Activated CD8-positive, alpha-beta memory T cell treated with anti-CD3 and anti-CD28 coated beads, Interleukin-2, amount 50 U/mL, for 48 hours (primary cell): Measurements from ENCODE around the gene RRM2.

ENCODE experiments used
- DNase-seq: peaks from one replicate; pipeline ENCODE4 v3.0.0-alpha.2; 2020

Gene RRM2

DNA sequence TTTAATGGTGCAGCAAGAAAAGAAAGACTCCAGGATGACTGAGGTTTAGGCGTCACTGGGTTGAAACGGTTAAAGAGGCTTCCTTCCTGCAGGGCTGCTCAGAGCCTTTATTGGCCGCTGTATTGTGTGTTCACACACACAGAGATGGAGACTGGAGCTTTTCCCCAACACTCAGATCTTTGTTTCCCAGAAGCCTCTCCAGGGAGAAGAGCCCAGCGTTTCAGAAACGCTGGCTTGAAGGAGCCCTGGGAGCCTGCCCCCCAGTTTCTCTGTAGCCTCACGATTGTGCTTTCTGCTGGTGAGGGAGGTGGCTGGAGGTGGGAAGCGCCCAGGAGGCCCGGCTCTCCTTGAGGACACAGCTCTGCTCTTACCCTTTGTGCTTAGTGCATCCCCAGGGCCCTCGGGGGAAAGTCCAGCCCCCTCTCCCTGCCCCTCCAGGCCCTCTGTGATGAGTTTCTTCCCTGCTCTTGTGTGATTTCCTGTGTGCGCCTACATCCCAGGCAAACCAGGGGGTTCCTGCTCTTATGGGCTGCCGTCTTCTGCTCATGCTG, 37.1 kb downstream of the RRM2 start:
- DNase-seq, result no peak

DNA sequence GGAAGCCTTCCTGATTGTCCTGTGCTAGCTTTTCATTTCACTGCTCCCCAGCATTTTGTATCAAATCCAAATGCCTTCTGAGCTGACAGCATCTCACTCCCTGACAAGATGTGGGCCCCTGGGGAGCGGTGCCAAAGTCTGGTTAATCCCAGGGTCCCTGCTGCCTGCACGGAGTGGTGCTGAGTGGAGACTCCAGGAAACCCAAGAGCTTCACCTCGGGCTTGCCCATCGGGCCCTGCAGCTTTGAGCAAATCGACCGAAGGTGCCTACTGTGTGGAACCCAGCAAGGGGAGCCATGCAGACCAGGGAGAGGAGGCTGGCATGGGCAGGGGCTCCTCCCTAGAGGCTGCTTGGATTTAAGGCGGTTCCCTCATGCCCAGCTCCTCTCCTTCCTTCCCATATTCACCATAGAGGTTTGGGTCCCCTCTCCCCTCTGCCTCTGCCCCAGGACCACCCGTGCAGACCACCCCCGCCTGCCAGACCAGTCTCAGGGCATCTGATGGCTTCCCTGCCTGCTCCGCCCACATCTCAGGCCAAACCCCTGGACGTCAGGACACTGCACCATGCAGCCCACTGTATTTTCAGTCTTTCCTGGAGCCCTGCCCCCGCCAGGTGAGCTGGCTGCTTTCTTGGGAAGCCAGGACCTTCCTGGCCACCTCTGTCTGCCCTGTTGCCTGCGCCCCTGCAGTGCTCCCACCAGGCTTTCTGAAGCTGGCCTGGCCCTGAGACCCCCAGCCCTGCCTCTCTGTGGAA, 37.8 kb downstream of the RRM2 start:
- DNase-seq, result no peak

- DNase-seq, result no peak
These were observed 38.8 kb downstream of the RRM2 start for GRCh38 chr2:10161206-10161931.

GRCh38 chr2:10161961-10162441, 39.5 kb downstream of the RRM2 start:
- DNase-seq, result no peak

- DNase-seq, result no peak
These were observed 40.3 kb downstream of the RRM2 start for GRCh38 chr2:10162586-10163497.

GRCh38 chr2:10163498-10164486, 41.3 kb downstream of the RRM2 start:
- no peak for DNase-seq

- no peak for DNase-seq
These were observed 42.1 kb downstream of the RRM2 start for GRCh38 chr2:10164601-10165000.

DNA sequence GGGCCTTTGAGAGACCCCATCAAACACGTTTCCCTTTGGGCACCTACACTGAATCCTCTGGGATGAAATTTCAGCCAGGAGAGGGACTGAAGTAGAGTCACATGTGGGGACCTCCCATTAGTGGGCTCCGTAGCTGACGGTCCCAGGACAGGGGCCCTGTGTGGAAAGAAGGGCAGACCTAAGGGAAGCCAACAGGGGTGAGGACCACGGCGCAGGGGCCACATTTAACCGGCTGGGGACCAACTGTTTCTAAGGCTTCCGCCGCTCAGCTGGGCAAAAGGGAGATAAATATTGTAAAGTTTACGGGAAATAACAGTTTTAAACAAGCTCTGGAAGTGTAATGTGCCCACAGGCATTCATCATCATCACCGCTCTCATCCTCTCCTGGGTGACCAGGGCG, 42.7 kb downstream of the RRM2 start:
- DNase-seq, result no peak

DNA sequence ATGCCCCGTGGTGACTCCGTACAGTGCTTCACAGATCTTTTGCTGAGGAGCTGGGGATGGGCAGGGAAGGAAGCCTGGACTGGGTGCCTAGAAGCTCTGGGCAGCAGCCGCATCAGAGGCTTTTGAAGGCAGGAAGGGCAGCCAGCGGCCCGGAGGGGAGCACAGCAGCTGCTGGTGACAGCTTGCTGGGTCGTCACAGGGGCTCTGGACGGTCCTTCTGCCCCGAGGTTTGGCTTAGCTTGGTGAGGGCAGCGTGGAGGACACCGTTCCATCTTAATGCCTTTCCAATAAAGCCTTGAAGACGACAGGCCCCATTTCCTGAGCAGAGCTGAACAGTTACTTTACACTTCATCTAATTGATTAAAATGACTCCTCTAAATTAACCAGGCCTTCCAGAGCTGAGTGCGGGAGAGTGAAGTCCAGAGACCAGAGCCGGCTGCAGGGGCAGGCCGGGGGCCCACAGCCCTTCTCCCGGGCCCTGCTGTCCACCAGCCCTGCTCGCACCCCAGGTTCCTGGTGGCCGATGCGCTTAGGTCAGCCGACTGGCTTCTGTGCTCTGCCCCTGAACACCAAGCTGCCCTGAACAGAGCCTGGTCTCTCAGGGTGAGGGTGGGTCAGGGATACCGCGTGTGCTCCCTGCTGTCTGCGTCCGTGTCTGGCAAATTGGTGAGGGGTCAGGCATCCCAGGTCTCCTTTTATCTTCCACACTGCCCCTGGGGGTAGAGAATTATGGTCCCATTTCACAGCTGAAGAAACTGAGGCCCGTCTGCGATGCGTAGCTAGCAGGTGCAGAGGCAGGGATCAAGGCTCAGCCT, 43.5 kb downstream of the RRM2 start:
- no peak for DNase-seq

- DNase-seq, result no peak
These were observed 44.2 kb downstream of the RRM2 start for GRCh38 chr2:10166676-10167292.

DNA sequence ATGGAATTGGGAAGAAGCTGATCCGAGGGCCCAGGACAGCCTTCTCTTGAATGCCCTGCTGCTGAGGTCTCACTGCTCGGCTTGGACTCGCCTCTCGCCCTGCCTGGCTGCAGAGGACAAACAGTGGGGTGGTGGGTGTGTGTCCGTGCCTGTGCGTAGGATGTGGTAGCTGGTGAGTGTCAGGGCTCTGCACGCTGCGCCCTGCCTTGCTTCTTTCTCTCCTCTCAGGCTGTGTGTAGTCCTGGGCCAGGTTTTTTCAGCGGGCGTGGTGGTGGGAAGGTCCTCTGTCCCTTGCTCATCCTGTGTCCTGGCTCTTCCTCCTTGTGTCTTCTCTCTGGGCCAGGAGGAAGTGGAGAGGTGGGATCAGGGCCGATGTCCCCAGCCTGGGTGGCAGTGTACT, 44.8 kb downstream of the RRM2 start:
- DNase-seq, result no peak

DNA sequence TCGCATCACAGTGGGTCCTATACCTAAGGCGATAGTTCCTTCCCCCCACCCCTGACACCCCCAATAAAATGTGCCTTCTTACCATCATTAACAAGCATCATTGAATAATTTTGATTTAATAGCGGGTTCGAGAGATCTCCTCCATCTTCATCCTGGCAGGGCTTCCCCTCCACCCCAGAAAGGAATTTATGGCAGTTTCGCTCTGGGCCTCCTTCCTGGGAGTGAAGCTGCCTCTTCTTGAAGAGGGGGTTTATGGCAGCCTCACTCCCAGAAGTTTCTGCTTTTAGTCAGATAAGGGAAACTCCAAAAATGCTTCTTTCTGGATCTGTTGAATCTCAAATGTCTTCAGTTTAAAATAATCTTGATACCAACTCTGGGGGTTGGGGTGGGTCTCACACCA, 45.7 kb downstream of the RRM2 start:
- no peak for DNase-seq

DNA sequence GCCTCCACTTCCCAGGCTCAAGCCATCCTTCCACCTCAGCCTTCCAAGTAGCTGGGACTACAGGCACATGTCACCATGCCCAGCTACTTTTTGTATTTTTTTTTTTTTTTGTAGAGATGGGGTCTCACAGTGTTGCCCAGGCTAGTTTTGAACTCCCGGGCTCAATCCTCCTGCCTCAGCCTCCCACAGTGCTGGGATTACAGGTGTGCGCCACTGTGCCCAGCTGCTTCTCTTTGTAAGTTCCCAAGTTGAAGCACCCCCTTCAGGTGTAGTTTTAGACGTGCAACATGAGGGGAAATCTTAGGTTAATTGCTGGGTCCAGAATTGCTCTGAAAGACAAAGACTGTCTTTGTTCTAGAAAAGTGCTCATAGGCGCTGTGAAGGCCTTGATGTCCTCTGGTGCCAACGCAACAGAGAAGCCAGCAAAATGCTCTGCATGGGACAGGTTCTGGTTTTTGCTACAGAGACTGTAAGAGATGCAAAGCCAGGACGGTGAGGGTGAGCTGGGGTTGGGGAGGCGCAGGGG, 46.6 kb downstream of the RRM2 start:
- no peak for DNase-seq

- no peak for DNase-seq
These were observed 47.0 kb downstream of the RRM2 start for GRCh38 chr2:10169581-10169980.

DNA sequence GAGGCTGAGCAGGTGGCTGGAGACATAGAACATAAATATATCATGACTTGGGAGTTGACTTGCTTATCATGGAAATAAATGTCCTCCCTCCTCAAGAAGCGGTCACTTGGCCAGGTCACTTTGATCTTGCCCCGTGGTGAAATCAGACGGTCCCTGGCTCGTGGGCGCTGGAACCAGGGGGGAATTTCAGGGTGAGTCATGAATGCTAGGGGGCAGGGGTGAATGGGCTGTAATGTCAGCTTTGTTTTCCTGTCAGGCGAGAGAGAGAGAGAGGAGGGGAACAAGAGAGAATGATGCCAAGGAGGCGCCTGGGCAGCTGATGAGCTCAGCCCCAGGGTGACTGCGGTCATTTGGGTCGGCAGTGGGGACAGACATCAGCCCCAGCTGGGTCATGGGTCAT, 47.7 kb downstream of the RRM2 start:
- DNase-seq, result no peak

DNA sequence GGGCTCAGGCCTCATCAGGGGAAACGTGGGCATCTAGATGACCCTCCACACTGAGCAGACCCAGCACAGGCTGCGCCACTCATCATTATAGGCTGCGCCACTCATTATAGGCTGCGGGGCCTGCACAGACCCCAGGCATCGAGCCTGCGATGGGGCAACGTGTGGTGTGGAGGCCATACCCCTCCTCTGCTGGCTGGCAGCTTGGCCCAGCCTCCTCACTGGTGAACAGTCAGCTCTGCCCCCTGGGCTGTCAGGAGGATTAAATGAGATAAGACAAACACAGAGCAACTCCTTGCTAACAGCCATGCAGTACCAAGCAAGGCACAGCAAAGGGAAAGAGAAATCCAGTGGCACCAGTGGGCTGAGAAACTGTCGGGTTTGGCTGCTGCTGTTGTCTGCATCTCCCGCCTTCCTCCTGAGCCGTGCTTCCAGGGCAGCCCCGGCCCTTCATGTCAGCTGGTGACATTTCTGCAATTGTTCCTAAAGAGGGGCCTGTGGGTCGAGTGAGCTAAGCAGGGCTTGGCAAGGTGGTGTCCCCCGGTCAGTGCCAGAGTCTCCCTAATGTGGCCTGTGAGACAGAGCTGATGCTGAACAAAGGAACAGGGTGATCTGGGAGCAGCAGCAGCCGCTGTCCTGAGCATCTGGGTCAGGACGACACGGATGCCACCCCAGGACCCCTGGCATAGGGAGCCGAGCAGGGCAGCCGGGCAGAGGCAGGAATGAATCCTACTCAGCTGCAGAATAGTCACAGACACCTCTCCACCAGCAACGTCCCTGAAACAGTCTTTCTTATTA, 48.7 kb downstream of the RRM2 start:
- DNase-seq, result no peak

DNA sequence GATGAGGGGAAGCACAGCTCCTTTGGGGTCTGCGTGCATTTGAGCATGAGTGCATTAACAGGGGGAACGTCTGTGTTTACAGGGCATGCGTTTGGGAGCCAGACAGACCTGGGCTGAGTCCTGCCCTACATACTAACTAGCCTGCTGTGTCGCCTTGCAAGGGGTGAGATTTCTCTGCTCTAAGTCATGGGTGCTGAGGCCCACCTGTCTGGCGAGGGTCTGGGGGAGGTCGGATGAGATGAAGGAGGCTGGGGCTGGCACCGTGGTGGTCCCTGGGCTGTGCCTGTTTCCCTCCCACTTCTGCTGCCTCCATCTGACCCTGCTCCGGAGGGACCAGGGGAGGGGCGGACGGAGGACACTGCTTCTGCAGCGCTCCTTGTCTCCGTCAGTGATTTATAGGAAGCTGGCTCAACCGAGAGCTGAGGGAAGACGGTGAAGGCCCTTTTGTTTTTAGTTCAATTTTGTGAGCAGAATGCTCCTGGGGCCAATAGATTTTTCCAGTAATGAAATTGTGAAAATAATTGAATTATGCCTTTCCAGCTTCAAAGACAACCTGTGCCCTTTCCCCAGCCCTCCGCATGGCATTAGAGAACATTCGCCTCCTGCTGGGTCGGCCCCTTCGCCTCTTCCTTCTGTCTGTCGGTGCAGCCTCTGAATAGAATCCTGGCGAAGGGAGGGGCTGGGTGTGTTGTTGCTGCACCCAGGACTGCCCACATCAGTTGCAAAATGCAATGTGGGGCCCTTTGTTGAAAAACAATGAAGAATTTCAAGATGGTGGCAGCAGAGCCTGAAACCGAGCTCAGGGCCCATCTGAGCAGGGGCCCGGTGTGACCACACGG, 49.7 kb downstream of the RRM2 start:
- no peak for DNase-seq
